Activated naive CD8-positive, alpha-beta T cell treated with anti-CD3 and anti-CD28 coated beads, Interleukin-2, amount 10 ng/mL, durations not matched to agents 7 days and 5 days (primary cell): ENCODE data around the gene CST6. TPM values are rescaled to one million over a fixed set of nuclear protein-coding genes. Genes with fewer than 3 reads are reported as not detected.
"Not testable (repeated sequence)": the region's sequence is repeated elsewhere in the genome, so short reads cannot be mapped to it uniquely, and the experiment has no call there.

Experiments used
- ATAC-seq: fragments of 150-1000 bp; cut with Tn5 transposase; one replicate; pipeline ENCODE4 v1.10.0; 2021; ENCODE audit warnings: low read depth, moderate library complexity
- POLR2A ChIA-PET: fragments of 350-600 bp; sonication (Branson Sonifier 250); formaldehyde crosslinking; loops from one replicate; lab custom pipeline; 2021; ENCODE audit warnings: antibody characterized with exemption; lab: Charles Lee
- DNase-seq: peaks from one replicate; pipeline ENCODE4 v3.0.0; 2021
- H3K27ac Mint-ChIP-seq: one replicate; pipeline ENCODE4 v1.8.0; 2022; ENCODE audit warnings: mild to moderate bottlenecking, mixed read lengths
- H3K27me3 Mint-ChIP-seq: one replicate; pipeline ENCODE4 v1.8.0; 2022; ENCODE audit warnings: mild to moderate bottlenecking, moderate library complexity, mixed read lengths
- H3K36me3 Mint-ChIP-seq: one replicate; pipeline ENCODE4 v1.8.0; 2021; ENCODE audit warnings: mild to moderate bottlenecking, mixed read lengths
- H3K4me1 Mint-ChIP-seq: one replicate; pipeline ENCODE4 v1.8.0; 2021; ENCODE audit warnings: mixed read lengths
- H3K4me3 Mint-ChIP-seq: one replicate; pipeline ENCODE4 v1.8.0; 2022; ENCODE audit warnings: mild to moderate bottlenecking, moderate library complexity, mixed read lengths
- H3K9me3 Mint-ChIP-seq: one replicate; pipeline ENCODE4 v1.8.0; 2021; ENCODE audit warnings: mixed read lengths
- total RNA-seq, 2 experiments: library from RNA; stranded (reverse); gene quantifications; one replicate each; pipeline ENCODE4 v1.2.3, GENCODE V29; 2021

The CST6 gene
- total RNA-seq, 2 experiments from 2014 or later, result not detected

DNA sequence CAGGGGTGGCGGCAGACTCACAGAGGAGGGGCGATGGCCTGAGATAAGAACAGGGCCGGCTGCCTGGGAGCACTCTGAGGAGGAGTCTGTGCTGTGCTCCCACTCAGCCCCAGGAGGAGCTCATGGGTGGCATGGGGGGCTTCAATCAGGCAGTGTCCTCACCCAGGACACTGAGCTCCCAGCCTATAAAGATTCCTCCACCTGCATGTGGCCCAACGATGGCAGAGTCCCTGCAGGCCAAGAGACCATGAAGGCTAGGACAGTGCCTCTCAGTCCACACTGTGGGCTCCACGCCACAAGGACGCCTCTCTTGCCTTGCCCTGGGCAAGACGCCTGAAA lies 1.9 kb downstream of the CST6 start:
- DNase-seq, result no peak
- Mint-ChIP-seq H3K4me1 (no peaks in the 10 kb centered on the region), H3K36me3 (no peaks in the 10 kb centered on the region), H3K9me3 (no peaks in the 10 kb centered on the region), H3K27ac (no peak overlapping the region), H3K4me3 (no peak overlapping the region), H3K27me3 (peaks cover 26% of the 10 kb centered on the region)
- POLR2A ChIA-PET, result interaction anchor here (1.2 kb wide), 1 partner anchor 12 kb away, joined by 5 read pairs; the partner anchor contains the start of genes BANF1 and EIF1AD
- ATAC-seq, result no peak

DNA sequence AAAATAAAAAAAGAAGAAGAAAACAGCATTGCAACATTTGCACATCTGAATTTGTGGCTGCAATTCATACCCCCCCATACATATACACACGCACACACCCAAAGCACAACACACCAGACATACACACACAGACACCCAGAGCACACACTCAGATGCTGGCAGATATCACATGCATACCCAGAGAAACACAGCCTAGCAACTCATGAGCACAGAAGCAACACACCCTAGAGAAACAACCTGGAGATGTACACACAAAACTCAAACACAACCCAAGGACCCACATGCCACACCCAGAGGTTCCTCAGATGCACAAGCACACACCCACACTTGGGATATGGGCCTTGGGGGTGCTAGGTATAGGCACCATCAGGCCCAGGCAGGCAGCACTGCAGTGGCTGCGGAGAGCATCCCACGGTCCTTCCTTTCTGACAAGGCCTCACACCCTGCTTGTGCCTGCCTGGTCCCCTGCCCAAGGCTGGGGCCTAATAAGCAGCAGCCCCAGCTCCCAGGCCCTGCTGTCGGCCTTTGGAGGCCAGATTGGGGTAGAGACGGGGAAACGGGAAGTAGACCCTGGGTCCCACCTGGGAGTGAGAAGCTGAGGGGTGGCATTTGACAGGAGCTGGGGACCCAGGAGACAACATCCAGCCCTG lies 3.1 kb downstream of the CST6 start:
- DNase-seq (no peak), ATAC-seq (no peak)
- Mint-ChIP-seq H3K27ac (no peak overlapping the region), H3K4me3 (no peak overlapping the region), H3K4me1 (no peaks in the 10 kb centered on the region), H3K36me3 (no peaks in the 10 kb centered on the region), H3K9me3 (no peaks in the 10 kb centered on the region), H3K27me3 (peaks cover 26% of the 10 kb centered on the region)
- POLR2A ChIA-PET, result no interaction called here

DNA sequence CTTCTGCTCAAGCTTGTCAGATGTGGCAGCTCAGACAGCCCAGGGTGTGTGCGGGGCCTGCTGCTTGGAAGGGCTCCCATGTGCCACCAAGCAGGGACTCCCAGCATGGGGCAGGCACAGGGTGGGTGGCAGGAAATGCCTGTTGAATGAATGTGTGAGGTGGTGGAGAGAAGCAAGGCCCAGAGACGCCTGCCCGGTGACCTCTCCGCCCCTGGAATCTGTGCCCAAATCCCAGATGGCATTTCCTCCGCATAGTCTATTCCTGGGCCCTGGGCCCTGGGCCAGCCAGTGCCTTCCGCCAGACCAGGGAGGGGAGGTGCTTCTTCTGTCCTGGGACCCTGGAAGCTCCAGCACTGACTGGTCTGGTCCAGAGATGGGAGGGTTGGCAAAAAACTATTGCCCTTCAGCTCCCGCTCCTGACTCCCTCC lies 3.7 kb downstream of the CST6 start:
- Mint-ChIP-seq H3K4me1 (no peaks in the 10 kb centered on the region), H3K27ac (no peak overlapping the region), H3K9me3 (no peaks in the 10 kb centered on the region), H3K27me3 (peaks cover 22% of the 10 kb centered on the region), H3K4me3 (no peak overlapping the region), H3K36me3 (no peaks in the 10 kb centered on the region)
- DNase-seq (no peak), ATAC-seq (no peak)
- POLR2A ChIA-PET, result no interaction called here

DNA sequence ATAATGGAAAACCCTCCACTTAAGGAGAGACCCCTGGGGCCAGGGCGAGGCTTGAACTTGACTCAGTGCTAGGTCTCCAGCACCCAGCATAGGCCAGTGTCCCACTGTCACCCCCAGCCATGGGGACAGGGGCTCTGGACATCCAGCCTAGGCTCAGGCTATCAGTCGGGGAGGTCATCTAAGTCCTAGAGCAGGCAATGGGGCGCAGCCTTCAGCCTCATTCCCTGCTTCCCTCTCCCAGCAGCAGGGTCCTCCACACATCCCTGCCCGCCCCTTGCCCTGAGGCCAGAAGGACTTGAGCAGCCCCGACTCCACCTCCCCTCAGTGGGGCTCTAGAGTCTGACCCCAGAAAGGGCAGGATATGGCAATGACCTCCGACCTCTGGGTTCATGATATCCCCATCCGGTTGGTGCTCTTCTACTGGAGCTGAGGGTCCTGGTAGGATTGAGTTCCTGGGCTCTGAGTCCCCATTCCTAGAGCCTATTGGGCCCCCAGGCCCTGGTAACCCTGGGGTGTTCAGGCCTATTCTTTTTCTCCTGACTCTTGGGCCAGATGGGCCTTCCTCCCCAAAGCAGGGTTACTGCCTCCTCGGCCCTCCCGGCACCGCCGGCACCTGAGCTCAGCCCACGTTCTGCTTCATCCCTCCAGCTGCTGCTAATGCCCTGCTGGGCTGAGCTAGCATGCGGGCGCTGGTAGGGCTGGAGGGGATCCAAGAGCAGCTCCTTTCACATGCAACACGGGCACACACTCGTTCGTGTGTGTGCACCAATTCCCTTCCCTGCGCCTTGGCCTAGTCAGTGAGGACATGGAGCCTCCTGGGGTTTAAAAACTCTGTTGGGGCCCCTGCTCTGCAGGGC lies 4.4 kb downstream of the CST6 start:
- Mint-ChIP-seq H3K4me3 (no peak overlapping the region), H3K27ac (no peak overlapping the region), H3K4me1 (peaks cover 3% of the 10 kb centered on the region), H3K27me3 (peaks cover 16% of the 10 kb centered on the region), H3K36me3 (no peaks in the 10 kb centered on the region), H3K9me3 (no peaks in the 10 kb centered on the region)
- DNase-seq (no peak), ATAC-seq (no peak)
- POLR2A ChIA-PET, result no interaction called here

DNA sequence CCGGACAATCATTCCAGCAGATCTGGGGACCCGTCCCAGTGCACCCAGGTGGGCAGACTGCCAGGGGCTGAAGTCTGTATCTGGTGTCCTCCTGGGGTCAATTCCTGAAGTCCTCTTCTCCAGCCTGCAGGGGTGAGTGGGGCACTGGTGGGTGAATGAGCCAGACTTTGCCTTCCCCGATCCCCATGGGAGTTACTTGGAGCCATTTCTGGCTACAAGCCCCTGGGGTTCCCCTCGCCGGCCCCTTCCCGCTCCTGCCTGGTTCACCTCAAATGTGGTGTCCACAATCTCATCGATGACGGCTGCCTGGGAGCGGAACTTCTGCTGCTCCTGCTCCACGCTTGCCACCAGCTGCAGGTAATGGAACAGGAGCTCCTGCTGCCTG lies 5.0 kb downstream of the CST6 start:
- Mint-ChIP-seq H3K27ac (no peak overlapping the region), H3K9me3 (no peaks in the 10 kb centered on the region), H3K36me3 (no peaks in the 10 kb centered on the region), H3K4me1 (peaks cover 3% of the 10 kb centered on the region), H3K27me3 (peaks cover 12% of the 10 kb centered on the region), H3K4me3 (no peak overlapping the region)
- POLR2A ChIA-PET, result no interaction called here
- ATAC-seq, result no peak
- DNase-seq, result no peak

DNA sequence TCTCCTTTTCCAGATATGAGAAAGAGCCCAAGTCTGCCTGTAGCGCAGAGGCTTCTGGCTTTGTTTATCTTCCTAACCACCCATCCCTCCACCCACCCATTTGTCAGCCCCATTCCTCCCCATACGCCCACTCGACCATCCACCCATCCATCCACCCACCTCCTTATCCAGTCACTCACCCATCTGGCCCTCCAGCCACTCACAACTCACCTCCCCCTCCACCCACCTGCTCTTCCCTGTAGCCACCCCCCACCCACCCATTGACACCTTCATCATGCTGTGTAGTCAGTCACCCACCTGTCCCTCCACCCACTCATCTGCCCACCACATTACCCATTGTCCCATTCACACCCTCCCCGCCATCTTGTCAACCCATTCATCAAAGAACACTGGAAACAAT lies 5.5 kb downstream of the CST6 start:
- no peaks in the 10 kb centered on the region for H3K9me3 Mint-ChIP-seq
- POLR2A ChIA-PET, result no interaction called here
- H3K27ac Mint-ChIP-seq, result no peak overlapping the region
- H3K36me3 Mint-ChIP-seq, result no peaks in the 10 kb centered on the region
- peaks cover 10% of the 10 kb centered on the region for H3K27me3 Mint-ChIP-seq
- peaks cover 3% of the 10 kb centered on the region for H3K4me1 Mint-ChIP-seq
- DNase-seq (no peak), ATAC-seq (no peak)
- no peak overlapping the region for H3K4me3 Mint-ChIP-seq

DNA sequence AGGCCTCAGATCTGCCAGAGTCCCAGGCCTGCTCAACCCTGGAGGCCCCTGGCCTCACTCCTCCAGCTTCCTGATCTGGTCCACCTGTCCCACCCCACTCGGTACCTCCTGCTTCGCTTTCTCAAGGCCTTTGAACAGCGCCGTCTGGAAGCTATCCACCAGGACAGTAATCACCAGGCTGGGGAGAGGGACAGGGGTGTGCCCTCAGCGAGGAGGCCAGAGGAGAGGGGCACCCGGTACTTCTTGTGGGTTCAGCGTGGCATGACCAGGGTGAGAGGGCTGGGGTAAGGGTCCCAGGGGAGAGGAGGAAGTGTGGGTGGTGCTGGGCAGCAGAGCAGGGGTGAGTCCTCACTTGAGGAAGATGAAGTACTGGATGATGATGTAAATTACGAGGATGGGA lies 8.4 kb downstream of the CST6 start:
- H3K27me3 Mint-ChIP-seq, result peaks cover 5% of the 10 kb centered on the region
- H3K27ac Mint-ChIP-seq, result no peak overlapping the region
- no peaks in the 10 kb centered on the region for H3K36me3 Mint-ChIP-seq
- H3K9me3 Mint-ChIP-seq, result no peaks in the 10 kb centered on the region
- no peak for DNase-seq
- ATAC-seq, result no peak
- POLR2A ChIA-PET, result no interaction called here
- H3K4me3 Mint-ChIP-seq, result no peak overlapping the region
- H3K4me1 Mint-ChIP-seq, result peaks cover 8% of the 10 kb centered on the region

DNA sequence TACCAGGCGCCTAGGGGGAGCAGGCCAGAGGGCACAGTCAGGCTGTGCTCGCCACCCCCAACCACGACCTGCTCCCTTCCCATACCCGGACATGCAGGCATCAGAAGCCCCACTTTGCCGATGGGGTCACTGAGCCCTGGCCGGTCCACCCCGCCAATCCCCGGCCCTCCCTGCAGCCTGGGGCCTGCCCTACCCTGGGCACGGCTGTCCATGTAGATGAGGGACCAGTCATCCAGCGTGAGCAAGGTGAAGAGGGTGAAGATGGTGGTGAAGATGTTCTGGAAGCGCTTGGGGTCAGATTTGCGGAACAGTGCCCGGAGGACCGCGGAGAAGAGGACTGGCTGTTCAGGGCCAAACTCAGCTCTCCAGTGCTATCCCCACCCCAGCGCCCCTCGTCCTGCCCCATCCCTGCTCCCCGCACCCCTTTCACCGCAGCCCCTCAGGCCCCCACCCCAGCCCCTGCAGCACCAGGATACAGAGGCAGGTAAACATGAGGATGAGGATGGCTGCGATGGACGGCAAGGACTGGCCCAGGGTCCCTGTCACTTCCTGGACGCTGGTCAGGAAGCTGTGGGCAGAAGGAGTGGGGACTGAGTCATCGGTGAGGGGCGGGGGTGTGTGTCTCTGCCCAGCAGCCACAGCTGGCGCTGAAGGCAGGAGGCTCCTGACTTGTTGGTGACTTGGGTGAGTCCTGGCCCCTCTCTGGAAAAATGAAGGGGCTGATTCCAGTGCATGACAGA lies 9.0 kb downstream of the CST6 start:
- Mint-ChIP-seq H3K9me3 (no peaks in the 10 kb centered on the region), H3K27ac (peak overlapping the region; percentile 20), H3K4me3 (no peak overlapping the region), H3K36me3 (no peaks in the 10 kb centered on the region), H3K27me3 (peaks cover 5% of the 10 kb centered on the region), H3K4me1 (peaks cover 8% of the 10 kb centered on the region)
- POLR2A ChIA-PET, result no interaction called here
- DNase-seq, result no peak
- ATAC-seq, result peak; percentile 14

DNA sequence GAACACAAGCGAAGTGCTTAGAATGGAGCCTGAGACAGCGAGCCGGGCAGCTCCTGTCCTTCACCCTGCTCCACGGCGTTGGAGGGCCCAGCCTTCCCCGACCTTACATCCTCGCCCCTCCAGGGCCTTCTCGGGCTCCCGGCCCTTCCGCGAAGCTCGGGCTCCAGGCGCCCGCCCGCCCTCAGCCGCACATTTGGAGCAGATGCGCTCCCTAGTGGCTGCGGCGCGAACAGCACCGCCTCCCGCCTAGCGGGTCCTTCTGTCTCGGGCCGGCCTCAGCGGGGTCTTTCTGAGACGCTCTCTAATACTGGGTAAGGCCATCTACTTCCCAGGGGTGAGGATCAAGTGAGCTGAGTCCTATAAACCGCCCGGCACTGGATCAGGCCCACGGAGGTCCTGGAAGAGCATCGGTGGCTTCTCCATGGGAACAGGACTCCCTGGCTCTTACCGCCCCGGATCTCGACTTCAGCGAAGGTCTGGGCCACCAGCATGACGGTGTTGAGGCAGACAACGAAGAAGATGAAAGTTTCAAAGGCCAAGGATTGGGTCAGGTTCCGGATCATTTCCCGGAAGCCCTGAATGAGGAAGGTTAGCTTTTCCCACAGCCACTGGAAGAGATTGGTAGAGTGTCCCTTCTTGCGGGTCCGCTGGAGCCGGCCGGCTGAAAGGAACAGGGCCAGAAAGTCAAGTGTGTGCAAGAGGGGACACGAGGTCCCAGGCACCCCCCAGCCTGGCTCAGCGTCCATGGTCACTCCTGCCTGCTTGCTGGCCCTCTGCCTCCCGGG lies 10.8 kb downstream of the CST6 start:
- peak; percentile 91 for DNase-seq
- H3K27ac Mint-ChIP-seq, result peak overlapping the region; percentile 24

DNA sequence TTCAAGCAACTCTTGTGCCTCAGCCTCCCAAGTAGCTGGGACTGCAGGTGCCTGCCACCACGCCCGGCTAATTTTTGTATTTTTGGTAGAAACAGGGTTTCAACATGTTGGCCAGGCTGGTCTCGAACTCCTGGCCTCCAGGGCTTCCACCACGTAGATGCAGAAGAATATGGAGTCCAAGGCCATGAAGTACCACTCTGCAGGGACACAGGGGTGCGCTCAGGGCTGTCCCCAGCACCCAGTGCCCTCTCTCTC lies 11.3 kb downstream of the CST6 start:
- not testable (repeated sequence) for H3K9me3 Mint-ChIP-seq

More for the DNA sequence above, 10.8 kb downstream of the CST6 start:
- Mint-ChIP-seq H3K4me1 (peaks cover 8% of the 10 kb centered on the region), H3K9me3 (no peaks in the 10 kb centered on the region), H3K36me3 (no peaks in the 10 kb centered on the region), H3K4me3 (peak overlapping the region; percentile 55), H3K27me3 (peaks cover 5% of the 10 kb centered on the region)
- peak; percentile 89 for ATAC-seq
- POLR2A ChIA-PET, result interaction anchor here (0.6 to 1.8 kb wide), 4 partner anchors 20 to 325 kb away, joined by 3 to 6 read pairs (median 5); partner anchors contain the start of genes BANF1 and SF3B2

DNA sequence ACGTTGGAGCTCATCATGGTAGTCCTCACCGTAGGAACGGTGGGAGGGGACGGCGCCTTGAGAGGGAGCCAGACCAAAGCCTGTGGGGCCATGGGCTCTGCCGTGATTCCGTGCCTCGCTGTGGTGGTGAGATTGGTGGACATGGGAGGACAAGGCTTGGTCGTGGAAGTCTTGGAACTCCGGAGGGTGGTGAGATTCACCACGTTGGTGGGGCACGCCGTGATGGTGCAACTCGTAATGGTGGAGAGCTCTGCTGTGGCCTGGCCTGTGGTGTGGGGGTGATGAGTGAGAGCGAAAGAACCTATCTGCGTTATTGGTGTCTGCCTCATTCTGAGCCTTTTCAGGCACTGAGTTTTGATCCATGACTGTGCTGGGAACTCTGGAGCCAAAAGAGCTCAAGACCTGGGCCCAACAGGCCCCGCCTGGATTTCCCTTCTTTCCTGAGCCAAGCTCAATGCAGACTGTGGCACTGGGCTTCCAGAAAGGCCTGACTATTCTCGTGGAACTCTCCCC lies 14.3 kb downstream of the CST6 start, which contains the start of gene CATSPER1:
Gene CATSPER1 (minus strand): TSS at position 463 of the 513 bp plus-strand sequence. CDS start 100 bp downstream, at position 363.
- Mint-ChIP-seq H3K27me3 (peaks cover 11% of the 10 kb centered on the region), H3K4me1 (peaks cover 6% of the 10 kb centered on the region), H3K4me3 (no peak within 1 kb of the TSS), H3K9me3 (no peaks in the 10 kb centered on the region), H3K36me3 (no peaks in the 10 kb centered on the region), H3K27ac (no peak within 1 kb of the TSS)
- POLR2A ChIA-PET, result no interaction called here
- DNase-seq (no peak), ATAC-seq (no peak)

More for the DNA sequence above, 11.3 kb downstream of the CST6 start:
- not testable (repeated sequence) for H3K27me3 Mint-ChIP-seq, H3K36me3 Mint-ChIP-seq, ATAC-seq, H3K4me1 Mint-ChIP-seq, DNase-seq, H3K4me3 Mint-ChIP-seq, H3K27ac Mint-ChIP-seq
- POLR2A ChIA-PET, result interaction anchor here (0.8 to 1.8 kb wide), 2 partner anchors 29 to 312 kb away, joined by 3 to 5 read pairs; partner anchors contain the start of gene SF3B2

DNA sequence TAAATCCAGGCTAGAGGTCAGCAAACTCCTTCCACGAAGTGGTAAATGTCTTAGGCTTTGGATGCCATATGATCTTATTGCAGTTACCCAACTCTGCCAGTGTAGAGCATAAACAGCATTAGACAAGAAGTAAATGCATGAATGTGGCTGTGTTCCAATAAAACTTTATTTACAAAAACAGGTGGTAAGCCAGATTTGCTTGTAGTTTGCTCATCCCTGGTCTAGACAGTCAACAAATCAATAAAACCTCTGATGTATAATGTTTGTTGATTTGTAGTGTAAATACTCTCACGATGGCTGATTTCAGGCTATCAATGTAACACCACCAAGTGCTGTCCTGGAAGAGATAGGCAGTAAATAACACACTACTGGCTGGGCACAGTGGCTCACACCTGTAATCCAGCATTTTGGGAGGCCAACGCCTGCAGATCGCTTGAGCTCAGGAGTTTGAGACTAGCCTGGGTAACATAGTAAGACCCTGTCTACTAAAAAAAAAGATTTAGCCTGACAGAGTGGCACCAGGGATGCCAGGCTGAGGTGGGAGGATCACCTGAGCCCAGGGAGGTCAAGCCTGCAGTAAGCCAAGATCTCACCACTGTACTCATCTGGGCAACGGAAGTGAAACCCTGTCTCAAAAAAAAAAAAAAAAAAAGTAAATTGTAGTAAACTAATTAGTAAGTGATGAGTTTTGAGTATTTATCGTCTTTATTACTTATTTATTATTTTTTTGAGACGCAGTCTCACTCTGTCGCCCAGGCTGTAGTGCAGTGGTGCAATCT lies 21.3 kb downstream of the CST6 start:
- POLR2A ChIA-PET, result no interaction called here
- Mint-ChIP-seq H3K36me3 (no peaks in the 10 kb centered on the region), H3K27me3 (peaks cover 6% of the 10 kb centered on the region), H3K4me1 (no peaks in the 10 kb centered on the region), H3K4me3 (no peak overlapping the region), H3K27ac (no peak overlapping the region), H3K9me3 (no peaks in the 10 kb centered on the region)
- DNase-seq (no peak), ATAC-seq (no peak)
